GM13976 (cell line): ENCODE results near the gene COMMD1.
"Not testable (repeated sequence)": the region's sequence is repeated elsewhere in the genome, so short reads cannot be mapped to it uniquely, and the experiment has no call there.

Experiments used
- DNase-seq: peaks from one replicate; pipeline ENCODE4 v3.0.0; 2012; ENCODE audit warnings: low spot score
- in situ Hi-C: fragments of 300-500 bp; cut with MboI; formaldehyde crosslinking; loops from one replicate; pipeline ENCODE4 v1.12.0; 2022; ENCODE audit warnings: low sequenced_read_pairs, mixed read lengths, inconsistent platforms; ENCODE audit not compliant: unreplicated experiment
- TF ChIP-seq, protein P1 (sequence below): IDR thresholded peaks from 2 replicates; pipeline ENCODE4 v1.5.1; 2012; ENCODE audit warnings: borderline replicate concordance, mild to moderate bottlenecking; ENCODE audit not compliant: insufficient read depth; ENCODE audit errors: extremely low read depth, missing control alignments, control extremely low read depth

The COMMD1 gene

GRCh38 chr2:61905372-61906185 is at the start of gene COMMD1:
Gene COMMD1 (plus strand): TSS chr2:61905674. CDS start chr2:61905679, 5 bp downstream.
- in situ Hi-C loops, result no loop called here
- DNase-seq, result peak; percentile 82
- TF ChIP-seq, protein P1, sequence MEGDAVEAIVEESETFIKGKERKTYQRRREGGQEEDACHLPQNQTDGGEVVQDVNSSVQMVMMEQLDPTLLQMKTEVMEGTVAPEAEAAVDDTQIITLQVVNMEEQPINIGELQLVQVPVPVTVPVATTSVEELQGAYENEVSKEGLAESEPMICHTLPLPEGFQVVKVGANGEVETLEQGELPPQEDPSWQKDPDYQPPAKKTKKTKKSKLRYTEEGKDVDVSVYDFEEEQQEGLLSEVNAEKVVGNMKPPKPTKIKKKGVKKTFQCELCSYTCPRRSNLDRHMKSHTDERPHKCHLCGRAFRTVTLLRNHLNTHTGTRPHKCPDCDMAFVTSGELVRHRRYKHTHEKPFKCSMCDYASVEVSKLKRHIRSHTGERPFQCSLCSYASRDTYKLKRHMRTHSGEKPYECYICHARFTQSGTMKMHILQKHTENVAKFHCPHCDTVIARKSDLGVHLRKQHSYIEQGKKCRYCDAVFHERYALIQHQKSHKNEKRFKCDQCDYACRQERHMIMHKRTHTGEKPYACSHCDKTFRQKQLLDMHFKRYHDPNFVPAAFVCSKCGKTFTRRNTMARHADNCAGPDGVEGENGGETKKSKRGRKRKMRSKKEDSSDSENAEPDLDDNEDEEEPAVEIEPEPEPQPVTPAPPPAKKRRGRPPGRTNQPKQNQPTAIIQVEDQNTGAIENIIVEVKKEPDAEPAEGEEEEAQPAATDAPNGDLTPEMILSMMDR, result no peak

- in situ Hi-C loops, result no loop called here
- no peak for DNase-seq
- TF ChIP-seq, protein P1, result no peak
Observed at GRCh38 chr2:61857224-61857623, 48.2 kb upstream of the COMMD1 start.

DNA sequence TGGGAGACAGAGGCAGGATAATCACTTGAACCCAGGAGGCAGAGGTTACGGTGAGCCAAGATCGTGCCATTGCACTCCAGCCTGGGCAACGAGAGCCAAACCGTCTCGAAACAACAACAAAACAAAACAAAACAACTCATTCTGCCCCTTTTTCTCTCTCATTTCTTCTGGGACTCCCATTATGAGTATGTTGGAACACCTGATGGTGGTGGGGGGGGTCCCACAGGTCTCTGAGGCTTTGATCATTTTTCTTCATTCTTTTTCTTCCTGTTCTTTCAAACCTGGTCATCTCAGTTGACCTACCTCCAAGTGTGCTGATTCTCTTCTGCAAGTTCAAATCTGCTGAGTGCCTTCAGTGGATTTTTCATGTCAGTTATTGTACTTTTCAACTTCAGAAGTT is 43.4 kb upstream of the COMMD1 start:
- in situ Hi-C loops, result no loop called here
- TF ChIP-seq, protein P1, result no peak
- DNase-seq, result no peak

GRCh38 chr2:61866482-61867089 is 38.9 kb upstream of the COMMD1 start:
- in situ Hi-C loops, DNase-seq: not testable (repeated sequence)

DNA sequence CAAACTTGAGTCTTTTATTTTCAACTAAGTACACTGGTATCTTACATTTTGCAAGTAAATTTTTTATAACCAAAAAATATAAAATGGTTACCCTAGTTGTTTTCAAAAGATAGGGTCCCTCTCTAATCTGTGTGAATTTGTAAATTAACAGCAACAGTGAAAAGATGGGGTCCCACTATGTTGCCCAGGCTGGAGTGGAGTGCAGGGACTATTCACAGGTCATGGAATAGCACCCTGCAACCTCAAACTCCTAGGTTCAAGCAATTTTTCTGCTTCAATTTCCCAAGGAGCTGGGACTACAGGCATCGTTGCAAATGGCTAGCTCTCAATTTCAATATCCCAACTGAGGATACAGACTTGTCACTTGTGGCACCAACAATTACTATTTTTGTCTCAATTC is 29.1 kb upstream of the COMMD1 start:
- in situ Hi-C loops, result no loop called here
- no peak for DNase-seq
- TF ChIP-seq, protein P1, result no peak

DNA sequence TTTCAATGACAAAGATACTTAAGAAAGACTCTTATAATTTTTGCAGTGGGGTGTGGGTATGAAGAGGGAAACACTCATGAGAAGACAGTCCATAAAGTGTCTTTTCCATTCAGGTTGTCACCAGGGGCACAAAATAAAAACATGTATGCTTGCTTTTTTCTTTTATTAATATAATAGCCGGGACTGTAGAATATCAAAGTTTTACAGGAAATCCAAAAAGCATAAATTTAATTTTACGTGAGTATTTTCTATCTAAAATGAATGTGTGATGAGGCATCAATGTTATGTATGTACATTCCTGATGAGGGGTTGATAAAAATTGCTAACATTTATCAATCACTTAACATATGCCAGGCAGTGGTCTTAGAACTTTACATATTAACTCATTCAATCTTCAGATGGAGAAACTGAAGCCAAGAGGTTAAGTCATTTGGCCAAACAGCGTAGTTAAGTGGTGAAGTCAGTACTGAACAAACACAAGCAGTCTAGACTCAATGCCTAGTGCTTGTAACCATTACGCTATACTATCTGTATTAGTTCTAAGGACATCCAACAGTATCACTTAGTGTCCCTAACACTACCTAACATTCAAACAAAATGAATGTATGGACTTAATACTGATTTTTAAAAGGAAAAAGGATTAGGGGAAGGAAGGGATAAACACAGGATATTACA is 27.8 kb upstream of the COMMD1 start:
- no peak for DNase-seq
- TF ChIP-seq, protein P1, result no peak
- in situ Hi-C loops, result no loop called here

- TF ChIP-seq, protein P1, result no peak
- in situ Hi-C loops, result no loop called here
- no peak for DNase-seq
Observed at GRCh38 chr2:61878761-61879160, 26.7 kb upstream of the COMMD1 start.

- DNase-seq, in situ Hi-C loops: not testable (repeated sequence)
Observed at GRCh38 chr2:61879351-61879750, 26.1 kb upstream of the COMMD1 start.
